ENCODE data around the gene STAT3. TPM values are rescaled to one million over a fixed set of nuclear protein-coding genes. Genes with fewer than 3 reads are reported as not detected.
"Not testable (repeated sequence)": the region's sequence is repeated elsewhere in the genome, so short reads cannot be mapped to it uniquely, and the experiment has no call there.

The STAT3 gene
- total RNA-seq, 1 donor from 2014 or later, result 68.0 TPM

- peaks cover 6% of the 10 kb centered on the region for H3K36me3 Mint-ChIP-seq (ENCODE audit: unreplicated experiment)
- no peak overlapping the region for H3K4me3 Mint-ChIP-seq (ENCODE audit: unreplicated experiment)
- no peak for DNase-seq
- H3K9me3 Mint-ChIP-seq (ENCODE audit: unreplicated experiment), result no peaks in the 10 kb centered on the region
- no peak overlapping the region for H3K27ac Mint-ChIP-seq (ENCODE audit: unreplicated experiment)
- H3K27me3 Mint-ChIP-seq (ENCODE audit: unreplicated experiment), result peaks cover 4% of the 10 kb centered on the region
- H3K4me1 Mint-ChIP-seq (ENCODE audit: low read depth, unreplicated experiment), result peaks cover 19% of the 10 kb centered on the region
- TF ChIP-seq, protein P1, sequence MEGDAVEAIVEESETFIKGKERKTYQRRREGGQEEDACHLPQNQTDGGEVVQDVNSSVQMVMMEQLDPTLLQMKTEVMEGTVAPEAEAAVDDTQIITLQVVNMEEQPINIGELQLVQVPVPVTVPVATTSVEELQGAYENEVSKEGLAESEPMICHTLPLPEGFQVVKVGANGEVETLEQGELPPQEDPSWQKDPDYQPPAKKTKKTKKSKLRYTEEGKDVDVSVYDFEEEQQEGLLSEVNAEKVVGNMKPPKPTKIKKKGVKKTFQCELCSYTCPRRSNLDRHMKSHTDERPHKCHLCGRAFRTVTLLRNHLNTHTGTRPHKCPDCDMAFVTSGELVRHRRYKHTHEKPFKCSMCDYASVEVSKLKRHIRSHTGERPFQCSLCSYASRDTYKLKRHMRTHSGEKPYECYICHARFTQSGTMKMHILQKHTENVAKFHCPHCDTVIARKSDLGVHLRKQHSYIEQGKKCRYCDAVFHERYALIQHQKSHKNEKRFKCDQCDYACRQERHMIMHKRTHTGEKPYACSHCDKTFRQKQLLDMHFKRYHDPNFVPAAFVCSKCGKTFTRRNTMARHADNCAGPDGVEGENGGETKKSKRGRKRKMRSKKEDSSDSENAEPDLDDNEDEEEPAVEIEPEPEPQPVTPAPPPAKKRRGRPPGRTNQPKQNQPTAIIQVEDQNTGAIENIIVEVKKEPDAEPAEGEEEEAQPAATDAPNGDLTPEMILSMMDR (IDR thresholded peaks at IDR 0.05; ENCODE audit: partially characterized antibody, unreplicated experiment), result no peak
These were observed 64.9 kb downstream of the STAT3 start for GRCh38 chr17:42323268-42323773.

DNA sequence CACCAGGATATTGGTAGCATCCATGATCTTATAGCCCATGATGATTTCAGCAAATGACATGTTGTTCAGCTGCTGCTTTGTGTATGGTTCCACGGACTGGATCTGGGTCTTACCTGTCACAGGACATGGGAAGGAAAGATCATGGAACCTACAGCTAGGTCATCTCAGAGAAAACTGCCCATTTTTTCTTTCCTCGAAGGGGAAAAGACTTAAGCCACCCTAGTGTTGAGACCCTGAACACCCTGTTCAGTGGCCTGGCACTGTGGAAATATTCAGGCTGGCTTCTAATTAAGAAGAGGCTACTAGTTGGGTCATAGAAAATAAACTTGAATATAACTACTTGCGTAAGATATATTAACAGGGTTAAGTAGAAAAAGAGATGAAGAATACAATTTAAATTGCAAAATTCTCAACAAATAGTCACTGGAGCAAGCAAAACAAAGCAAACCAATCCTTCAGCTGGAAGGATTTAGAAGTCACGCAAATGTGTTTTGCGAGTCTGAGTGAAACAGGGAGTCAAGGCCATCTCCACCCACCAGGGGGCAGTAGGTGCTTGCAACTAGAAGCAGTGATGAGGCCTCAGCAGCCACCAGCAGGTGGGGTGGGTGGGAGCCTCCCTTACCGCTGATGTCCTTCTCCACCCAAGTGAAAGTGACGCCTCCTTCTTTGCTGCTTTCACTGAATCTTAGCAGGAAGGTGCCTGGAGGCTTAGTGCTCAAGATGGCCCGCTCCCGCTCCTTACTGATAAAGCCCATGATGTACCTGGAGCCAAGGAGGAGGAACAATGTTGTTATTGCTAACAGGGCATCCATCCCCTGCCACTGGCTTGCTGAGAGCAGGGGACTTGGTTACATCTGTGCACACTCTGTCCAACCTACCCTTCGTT lies 65.6 kb downstream of the STAT3 start:
- Mint-ChIP-seq H3K27me3 (ENCODE audit: unreplicated experiment) (peaks cover 4% of the 10 kb centered on the region), H3K4me1 (ENCODE audit: low read depth, unreplicated experiment) (peaks cover 19% of the 10 kb centered on the region), H3K36me3 (ENCODE audit: unreplicated experiment) (peaks cover 6% of the 10 kb centered on the region), H3K27ac (ENCODE audit: unreplicated experiment) (peak overlapping the region; percentile 83), H3K4me3 (ENCODE audit: unreplicated experiment) (no peak overlapping the region), H3K9me3 (ENCODE audit: unreplicated experiment) (no peaks in the 10 kb centered on the region)
- TF ChIP-seq, protein P1 (IDR thresholded peaks at IDR 0.05; ENCODE audit: partially characterized antibody, unreplicated experiment), result peak; percentile 98
- peak; percentile 96 for DNase-seq

- peaks cover 4% of the 10 kb centered on the region for H3K27me3 Mint-ChIP-seq (ENCODE audit: unreplicated experiment)
- H3K4me1 Mint-ChIP-seq (ENCODE audit: low read depth, unreplicated experiment), result peaks cover 23% of the 10 kb centered on the region
- peak overlapping the region; percentile 26 for H3K4me3 Mint-ChIP-seq (ENCODE audit: unreplicated experiment)
- no peak for DNase-seq
- peaks cover 6% of the 10 kb centered on the region for H3K36me3 Mint-ChIP-seq (ENCODE audit: unreplicated experiment)
- H3K27ac Mint-ChIP-seq (ENCODE audit: unreplicated experiment), result peak overlapping the region; percentile 83
- H3K9me3 Mint-ChIP-seq (ENCODE audit: unreplicated experiment), result no peaks in the 10 kb centered on the region
- TF ChIP-seq, protein P1 (IDR thresholded peaks at IDR 0.05; ENCODE audit: partially characterized antibody, unreplicated experiment), result no peak
These were observed 66.7 kb downstream of the STAT3 start for GRCh38 chr17:42321555-42321954.

DNA sequence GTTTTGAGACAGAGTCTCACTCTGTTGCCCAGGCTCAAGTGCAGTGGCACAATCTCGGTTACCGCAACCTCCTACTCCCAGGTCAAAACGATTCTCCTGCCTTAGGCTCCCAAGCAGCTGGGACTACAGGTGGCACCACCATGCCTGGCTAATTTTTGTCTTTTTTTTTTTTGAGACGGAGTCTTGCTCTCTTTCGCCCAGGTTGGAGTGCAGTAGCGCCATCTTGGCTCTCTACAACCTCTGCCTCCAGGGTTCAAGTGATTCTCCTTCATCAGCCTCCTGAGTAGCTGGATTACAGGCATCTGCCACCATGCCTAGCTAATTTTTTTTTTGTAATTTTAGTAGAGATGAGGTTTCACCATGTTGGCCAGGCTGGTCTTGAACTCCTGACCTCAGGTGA lies 70.3 kb downstream of the STAT3 start:
- H3K4me1 Mint-ChIP-seq (ENCODE audit: low read depth, unreplicated experiment), result peaks cover 24% of the 10 kb centered on the region
- not testable (repeated sequence) for H3K27ac Mint-ChIP-seq (ENCODE audit: unreplicated experiment); H3K36me3 Mint-ChIP-seq (ENCODE audit: unreplicated experiment)

DNA sequence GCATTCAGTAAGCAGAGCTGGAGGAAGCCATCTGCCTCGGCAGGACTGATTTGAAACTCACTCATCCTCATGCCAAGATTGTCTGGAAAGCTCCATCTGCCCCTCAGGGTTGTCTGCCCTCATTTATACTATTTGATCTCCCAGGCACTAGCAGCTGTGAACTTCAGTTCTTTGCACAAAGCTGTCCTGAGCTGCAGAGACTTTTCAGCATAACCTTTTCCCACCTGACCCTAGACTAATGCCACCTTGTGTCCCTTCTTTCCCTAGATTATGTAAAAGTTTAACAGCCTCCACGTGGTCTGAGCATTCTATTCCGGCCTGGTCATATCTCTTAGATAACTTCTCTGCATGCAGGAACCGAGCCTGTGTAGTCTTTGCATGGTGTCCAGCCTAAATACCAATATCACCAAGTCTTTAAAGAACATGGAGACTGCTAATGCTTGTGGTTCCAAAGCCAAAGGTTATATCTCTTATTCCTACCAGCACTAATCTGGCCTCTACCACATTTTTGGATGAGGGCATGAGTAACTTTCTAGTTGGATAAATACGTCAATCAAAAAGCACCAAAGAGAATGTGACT lies 70.9 kb downstream of the STAT3 start:
- Mint-ChIP-seq H3K9me3 (ENCODE audit: unreplicated experiment) (peaks cover 2% of the 10 kb centered on the region), H3K4me1 (ENCODE audit: low read depth, unreplicated experiment) (peaks cover 21% of the 10 kb centered on the region), H3K4me3 (ENCODE audit: unreplicated experiment) (no peak overlapping the region), H3K27ac (ENCODE audit: unreplicated experiment) (no peak overlapping the region), H3K27me3 (ENCODE audit: unreplicated experiment) (peaks cover 4% of the 10 kb centered on the region), H3K36me3 (ENCODE audit: unreplicated experiment) (peaks cover 6% of the 10 kb centered on the region)
- DNase-seq, result no peak
- TF ChIP-seq, protein P1 (IDR thresholded peaks at IDR 0.05; ENCODE audit: partially characterized antibody, unreplicated experiment), result no peak

More for the DNA sequence above, 70.3 kb downstream of the STAT3 start:
- not testable (repeated sequence) for DNase-seq; H3K9me3 Mint-ChIP-seq (ENCODE audit: unreplicated experiment); H3K4me3 Mint-ChIP-seq (ENCODE audit: unreplicated experiment); H3K27me3 Mint-ChIP-seq (ENCODE audit: unreplicated experiment)

Measured in glutamatergic neuron (in vitro differentiated cells).